Cerebellar cortex (tissue), 1 donor: ENCODE measurements around the gene CLPX.
"Not testable (repeated sequence)": the region's sequence is repeated elsewhere in the genome, so short reads cannot be mapped to it uniquely, and the experiment has no call there.

Experiments
- DNase-seq: peaks from one replicate; pipeline ENCODE4 v3.0.0-alpha.2; 2015; ENCODE audit warnings: low spot score

The CLPX gene

GRCh38 chr15:65101411-65101890 is 83.7 kb downstream of the CLPX start:
- DNase-seq: peak; percentile 76

GRCh38 chr15:65100442-65100841 is 84.7 kb downstream of the CLPX start:
- DNase-seq: no peak

- DNase-seq: not testable (repeated sequence)
These were observed 85.3 kb downstream of the CLPX start for GRCh38 chr15:65099801-65100200.

GRCh38 chr15:65099336-65099735 is 85.8 kb downstream of the CLPX start:
- DNase-seq: no peak
